WTC11 (cell line): ENCODE measurements around the gene UCN.

Experiments used
- SOX15 ChIP-seq: fragments of 250-450 bp; sonication (Bioruptor Pico); IDR thresholded peaks from 2 replicates; pipeline ENCODE4 v1.9.0; 2021; ENCODE audit warnings: mild to moderate bottlenecking
- TF ChIP-seq, protein P1 (sequence below): fragments of 200-600 bp; IDR thresholded peaks from 2 replicates; pipeline ENCODE4 v1.8.0; 2022; ENCODE audit warnings: antibody characterized with exemption

DNA sequence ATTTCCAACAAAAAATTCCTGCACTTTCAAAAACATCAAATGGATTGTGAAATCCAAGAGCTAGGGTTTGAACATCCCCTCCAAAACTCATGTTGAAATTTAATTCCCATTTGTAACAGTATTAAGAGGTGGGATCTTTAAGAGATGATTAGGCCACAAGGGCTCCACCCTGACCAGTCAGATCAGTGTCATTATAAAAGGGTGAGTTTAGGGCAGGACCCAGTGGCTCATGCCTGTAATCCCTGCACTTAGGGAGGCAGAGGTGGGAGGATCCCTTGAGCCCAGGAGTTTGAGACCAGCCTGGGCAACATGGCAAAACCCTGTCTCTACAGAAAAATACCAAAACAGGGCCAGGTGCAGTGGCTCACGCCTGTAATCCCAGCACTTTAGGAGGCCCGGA lies 39.4 kb upstream of the UCN start:
- TF ChIP-seq, protein P1, sequence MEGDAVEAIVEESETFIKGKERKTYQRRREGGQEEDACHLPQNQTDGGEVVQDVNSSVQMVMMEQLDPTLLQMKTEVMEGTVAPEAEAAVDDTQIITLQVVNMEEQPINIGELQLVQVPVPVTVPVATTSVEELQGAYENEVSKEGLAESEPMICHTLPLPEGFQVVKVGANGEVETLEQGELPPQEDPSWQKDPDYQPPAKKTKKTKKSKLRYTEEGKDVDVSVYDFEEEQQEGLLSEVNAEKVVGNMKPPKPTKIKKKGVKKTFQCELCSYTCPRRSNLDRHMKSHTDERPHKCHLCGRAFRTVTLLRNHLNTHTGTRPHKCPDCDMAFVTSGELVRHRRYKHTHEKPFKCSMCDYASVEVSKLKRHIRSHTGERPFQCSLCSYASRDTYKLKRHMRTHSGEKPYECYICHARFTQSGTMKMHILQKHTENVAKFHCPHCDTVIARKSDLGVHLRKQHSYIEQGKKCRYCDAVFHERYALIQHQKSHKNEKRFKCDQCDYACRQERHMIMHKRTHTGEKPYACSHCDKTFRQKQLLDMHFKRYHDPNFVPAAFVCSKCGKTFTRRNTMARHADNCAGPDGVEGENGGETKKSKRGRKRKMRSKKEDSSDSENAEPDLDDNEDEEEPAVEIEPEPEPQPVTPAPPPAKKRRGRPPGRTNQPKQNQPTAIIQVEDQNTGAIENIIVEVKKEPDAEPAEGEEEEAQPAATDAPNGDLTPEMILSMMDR, result no peak
- TF ChIP-seq SOX15, result no peak
